ENCODE measurements around the gene PRAMEF12. TPM values are rescaled to one million over a fixed set of nuclear protein-coding genes. Genes with fewer than 3 reads are reported as not detected.

The PRAMEF12 gene
- polyA plus RNA-seq, 1 donor from 2014 or later = not detected

GRCh38 chr1:12775443-12775842 lies 1.9 kb downstream of the PRAMEF12 start:
- TF ChIP-seq POLR2AphosphoS5 (IDR thresholded peaks at IDR 0.05) (no peak), SMC3 (conservative IDR thresholded peaks at IDR 0.05; ENCODE audit: poor library complexity) (no peak), MXI1 (conservative IDR thresholded peaks at IDR 0.05; ENCODE audit: poor library complexity, severe bottlenecking) (no peak), RAD21 (conservative IDR thresholded peaks at IDR 0.05) (no peak)

GRCh38 chr1:12776801-12777557 lies 3.4 kb downstream of the PRAMEF12 start:
- no peak overlapping the region for H3K4me3 ChIP-seq (ENCODE audit: low read length)
- no peaks in the 10 kb centered on the region for H3F3A ChIP-seq (ENCODE audit: insufficient read depth, low read length, poor library complexity, severe bottlenecking)
- TF ChIP-seq MXI1 (conservative IDR thresholded peaks at IDR 0.05; ENCODE audit: poor library complexity, severe bottlenecking) (no peak), SMC3 (conservative IDR thresholded peaks at IDR 0.05; ENCODE audit: poor library complexity) (no peak), POLR2AphosphoS5 (IDR thresholded peaks at IDR 0.05) (no peak), REST (IDR thresholded peaks at IDR 0.05; ENCODE audit: borderline replicate concordance) (no peak), CTCF (IDR thresholded peaks at IDR 0.05; ENCODE audit: poor library complexity, severe bottlenecking) (no peak), EZH2 (IDR thresholded peaks at IDR 0.05; ENCODE audit: borderline replicate concordance, insufficient read depth, low read length, poor library complexity, severe bottlenecking) (no peak)
- H3K27me3 ChIP-seq (ENCODE audit: insufficient read depth, low read depth, low read length) = no peaks in the 10 kb centered on the region
- H4K20me1 ChIP-seq (ENCODE audit: insufficient read depth) = no peaks in the 10 kb centered on the region
- H3K4me2 ChIP-seq (ENCODE audit: low read length) = no peak overlapping the region
- H2AFZ ChIP-seq (ENCODE audit: low read depth, low read length) = no peak overlapping the region
- H3K9me3 ChIP-seq (ENCODE audit: low read length) = no peaks in the 10 kb centered on the region
- H3K9ac ChIP-seq (ENCODE audit: low read length) = no peak overlapping the region
- no peaks in the 10 kb centered on the region for H3K9me2 ChIP-seq (ENCODE audit: insufficient read depth, low read length)
- no peaks in the 10 kb centered on the region for H3K36me3 ChIP-seq (ENCODE audit: insufficient read depth, low read length)
- no peaks in the 10 kb centered on the region for H3K79me2 ChIP-seq (replicated peaks; ENCODE audit: insufficient read depth, low read length)
- H3K27ac ChIP-seq (ENCODE audit: low read length) = no peak overlapping the region

More at GRCh38 chr1:12775443-12775842, 1.9 kb downstream of the PRAMEF12 start:
- Histone ChIP-seq H3K27ac (ENCODE audit: low read length) (no peak overlapping the region), H4K20me1 (ENCODE audit: insufficient read depth) (no peaks in the 10 kb centered on the region), H3K4me3 (ENCODE audit: low read length) (no peak overlapping the region), H3F3A (ENCODE audit: insufficient read depth, low read length, poor library complexity, severe bottlenecking) (no peaks in the 10 kb centered on the region), H3K79me2 (replicated peaks; ENCODE audit: insufficient read depth, low read length) (no peaks in the 10 kb centered on the region), H2AFZ (ENCODE audit: low read depth, low read length) (no peak overlapping the region), H3K36me3 (ENCODE audit: insufficient read depth, low read length) (no peaks in the 10 kb centered on the region), H3K27me3 (ENCODE audit: insufficient read depth, low read depth, low read length) (no peaks in the 10 kb centered on the region), H3K9me3 (ENCODE audit: low read length) (no peaks in the 10 kb centered on the region), H3K9ac (ENCODE audit: low read length) (no peak overlapping the region), H3K9me2 (ENCODE audit: insufficient read depth, low read length) (no peaks in the 10 kb centered on the region), H3K4me2 (ENCODE audit: low read length) (no peak overlapping the region)

- Histone ChIP-seq H3K27ac (ENCODE audit: low read length) (no peak overlapping the region), H2AFZ (ENCODE audit: low read depth, low read length) (no peak overlapping the region), H3F3A (ENCODE audit: insufficient read depth, low read length, poor library complexity, severe bottlenecking) (no peaks in the 10 kb centered on the region), H3K4me3 (ENCODE audit: low read length) (no peak overlapping the region), H3K79me2 (replicated peaks; ENCODE audit: insufficient read depth, low read length) (no peaks in the 10 kb centered on the region), H4K20me1 (ENCODE audit: insufficient read depth) (no peaks in the 10 kb centered on the region), H3K9me3 (ENCODE audit: low read length) (no peaks in the 10 kb centered on the region), H3K4me2 (ENCODE audit: low read length) (no peak overlapping the region), H3K36me3 (ENCODE audit: insufficient read depth, low read length) (no peaks in the 10 kb centered on the region), H3K9ac (ENCODE audit: low read length) (no peak overlapping the region), H3K27me3 (ENCODE audit: insufficient read depth, low read depth, low read length) (no peaks in the 10 kb centered on the region), H3K9me2 (ENCODE audit: insufficient read depth, low read length) (no peaks in the 10 kb centered on the region)
- TF ChIP-seq RAD21 (conservative IDR thresholded peaks at IDR 0.05) = no peak
- TF ChIP-seq CTCF (IDR thresholded peaks at IDR 0.05; ENCODE audit: poor library complexity, severe bottlenecking) = no peak
- TF ChIP-seq EP300 (conservative IDR thresholded peaks at IDR 0.05; ENCODE audit: poor library complexity, severe bottlenecking) = no peak
- TF ChIP-seq EZH2 (IDR thresholded peaks at IDR 0.05; ENCODE audit: borderline replicate concordance, insufficient read depth, low read length, poor library complexity, severe bottlenecking) = no peak
- TF ChIP-seq MXI1 (conservative IDR thresholded peaks at IDR 0.05; ENCODE audit: poor library complexity, severe bottlenecking) = no peak
- TF ChIP-seq TAF1 (IDR thresholded peaks at IDR 0.05; ENCODE audit: low read depth) = no peak
- TF ChIP-seq SMC3 (conservative IDR thresholded peaks at IDR 0.05; ENCODE audit: poor library complexity) = no peak
- TF ChIP-seq POLR2AphosphoS5 (IDR thresholded peaks at IDR 0.05) = no peak
Observed at GRCh38 chr1:12778061-12778460, 4.5 kb downstream of the PRAMEF12 start.

All from neural cell (in vitro differentiated cells).